H9 (cell line): ENCODE results near the gene FBRSL1. TPM values are rescaled to one million over a fixed set of nuclear protein-coding genes. Genes with fewer than 3 reads are reported as not detected.

ENCODE experiments used
- DNase-seq: peaks from one replicate; pipeline ENCODE4 v3.0.0-alpha.2; 2017
- H2AFZ ChIP-seq: one replicate; pipeline ENCODE4 v1.6.1; 2013; ENCODE audit warnings: mild to moderate bottlenecking, low read length, control low read depth, moderate library complexity
- H2AK5ac ChIP-seq: 2 replicates; pipeline ENCODE4 v1.6.1; 2013; ENCODE audit warnings: low read length, control low read depth, mixed read lengths; ENCODE audit not compliant: insufficient read length
- H2BK120ac ChIP-seq: one replicate; pipeline ENCODE4 v1.6.1; 2013; ENCODE audit warnings: low read depth, mild to moderate bottlenecking, low read length, control low read depth, inconsistent platforms; ENCODE audit not compliant: poor library complexity, severe bottlenecking
- H2BK12ac ChIP-seq: 2 replicates; pipeline ENCODE4 v1.6.1; 2013; ENCODE audit warnings: low read length, control low read depth, mixed read lengths, low read depth; ENCODE audit not compliant: insufficient read length
- H2BK15ac ChIP-seq: 2 replicates; pipeline ENCODE4 v1.6.1; 2013; ENCODE audit warnings: low read depth, low read length, control low read depth
- H2BK20ac ChIP-seq: one replicate; pipeline ENCODE4 v1.6.1; 2013; ENCODE audit warnings: low read depth, mild to moderate bottlenecking, low read length, control low read depth, inconsistent platforms; ENCODE audit not compliant: poor library complexity, severe bottlenecking
- H2BK5ac ChIP-seq: 2 replicates; pipeline ENCODE4 v1.6.1; 2013; ENCODE audit warnings: low read length, control low read depth, mixed read lengths; ENCODE audit not compliant: insufficient read length
- H3K14ac ChIP-seq: 2 replicates; pipeline ENCODE4 v1.6.1; 2013; ENCODE audit warnings: low read length, control low read depth; ENCODE audit not compliant: insufficient read depth
- H3K18ac ChIP-seq: 2 replicates; pipeline ENCODE4 v1.6.1; 2013; ENCODE audit warnings: low read depth, mild to moderate bottlenecking, mixed read lengths, low read length, control low read depth; ENCODE audit not compliant: insufficient read length
- H3K23ac ChIP-seq: 2 replicates; pipeline ENCODE4 v1.6.1; 2013; ENCODE audit warnings: low read length, control low read depth, mixed read lengths, low read depth; ENCODE audit not compliant: insufficient read length
- H3K23me2 ChIP-seq: 2 replicates; pipeline ENCODE4 v1.6.1; 2013; ENCODE audit warnings: low read depth, mild to moderate bottlenecking, mixed read lengths, low read length, control low read depth; ENCODE audit not compliant: insufficient read length, poor library complexity, severe bottlenecking
- H3K27ac ChIP-seq: 2 replicates; pipeline ENCODE4 v1.5.1; 2013; ENCODE audit warnings: low read length, control low read depth, mixed read lengths, low read depth; ENCODE audit not compliant: insufficient read length
- H3K27me3 ChIP-seq: 2 replicates; pipeline ENCODE4 v1.6.1; 2013; ENCODE audit warnings: low read length, control low read depth, inconsistent platforms; ENCODE audit not compliant: insufficient read depth
- H3K4ac ChIP-seq: 2 replicates; pipeline ENCODE4 v1.6.1; 2013; ENCODE audit warnings: low read depth, mild to moderate bottlenecking, control low read depth, inconsistent platforms, low read length, moderate library complexity
- H3K4me1 ChIP-seq: 2 replicates; pipeline ENCODE4 v1.6.1; 2013; ENCODE audit warnings: low read length, control low read depth, inconsistent platforms; ENCODE audit not compliant: insufficient read depth
- H3K4me2 ChIP-seq: 2 replicates; pipeline ENCODE4 v1.6.1; 2013; ENCODE audit warnings: low read length, control low read depth, mixed read lengths; ENCODE audit not compliant: insufficient read length, insufficient read depth
- H3K56ac ChIP-seq: 2 replicates; pipeline ENCODE4 v1.6.1; 2013; ENCODE audit warnings: low read depth, mild to moderate bottlenecking, mixed read lengths, low read length, control low read depth; ENCODE audit not compliant: insufficient read length
- H3K79me1 ChIP-seq: 2 replicates; pipeline ENCODE4 v1.6.1; 2013; ENCODE audit warnings: low read depth, mild to moderate bottlenecking, moderate library complexity, low read length, control low read depth, inconsistent platforms; ENCODE audit not compliant: insufficient read depth, poor library complexity, severe bottlenecking
- H3K79me2 ChIP-seq: 2 replicates; pipeline ENCODE4 v1.6.1; 2013; ENCODE audit warnings: low read length, control low read depth, inconsistent platforms; ENCODE audit not compliant: insufficient read depth
- H3K9ac ChIP-seq: 2 replicates; pipeline ENCODE4 v1.6.1; 2013; ENCODE audit warnings: low read length, control low read depth, mixed read lengths; ENCODE audit not compliant: insufficient read length; ENCODE audit errors: extremely low read depth
- H3K9me3 ChIP-seq: one replicate; pipeline ENCODE4 v1.6.1; 2013; ENCODE audit warnings: low read depth, low read length, inconsistent platforms; ENCODE audit not compliant: control insufficient read depth
- H3T11ph ChIP-seq: one replicate; pipeline ENCODE4 v1.6.1; 2013; ENCODE audit warnings: mild to moderate bottlenecking, low read length, control low read depth, inconsistent platforms
- H4K20me1 ChIP-seq: one replicate; pipeline ENCODE4 v1.6.1; 2013; ENCODE audit not compliant: control insufficient read depth, insufficient read length, insufficient read depth
- H4K5ac ChIP-seq: 2 replicates; pipeline ENCODE4 v1.6.1; 2013; ENCODE audit warnings: low read depth, mild to moderate bottlenecking, mixed read lengths, low read length, control low read depth; ENCODE audit not compliant: insufficient read length
- H4K8ac ChIP-seq: replicated peaks from 2 replicates; pipeline ENCODE4 v1.6.1; 2013; ENCODE audit warnings: low read length, control low read depth, mixed read lengths, low read depth; ENCODE audit not compliant: insufficient read length
- H4K91ac ChIP-seq: 2 replicates; pipeline ENCODE4 v1.6.1; 2013; ENCODE audit warnings: low read depth, mild to moderate bottlenecking, moderate library complexity, mixed read lengths, low read length, control low read depth; ENCODE audit not compliant: insufficient read length
- H3K27ac Mint-ChIP-seq, 3 experiments: 2 replicates in 2 of 3; 3 replicates in 1 of 3; pipeline ENCODE4 v1.8.0; 2020 to 2021; ENCODE audit warnings: mixed read lengths in 3 of 3, mild to moderate bottlenecking in 1 of 3, moderate library complexity in 1 of 3
- H3K27me3 Mint-ChIP-seq: 2 replicates; pipeline ENCODE4 v1.8.0; 2021; ENCODE audit warnings: low read depth, mild to moderate bottlenecking, moderate library complexity, mixed read lengths
- H3K36me3 Mint-ChIP-seq, 3 experiments: 2 replicates in 2 of 3; 3 replicates in 1 of 3; pipeline ENCODE4 v1.8.0; 2020 to 2021; ENCODE audit warnings: low read depth in 3 of 3, mixed read lengths in 3 of 3; ENCODE audit not compliant: insufficient read depth in 1 of 3
- H3K4me1 Mint-ChIP-seq, 2 experiments: 2 replicates each; pipeline ENCODE4 v1.8.0; 2020; ENCODE audit warnings: mixed read lengths in 2 of 2
- H3K4me3 Mint-ChIP-seq, 2 experiments: 2 replicates in 1 of 2; 3 replicates in 1 of 2; pipeline ENCODE4 v1.8.0; 2020 to 2021; ENCODE audit warnings: mild to moderate bottlenecking in 2 of 2, mixed read lengths in 2 of 2, moderate library complexity in 1 of 2
- H3K9me3 Mint-ChIP-seq, 2 experiments: 2 replicates in 1 of 2; 3 replicates in 1 of 2; pipeline ENCODE4 v1.8.0; 2020; ENCODE audit warnings: mild to moderate bottlenecking in 2 of 2, mixed read lengths in 2 of 2, moderate library complexity in 1 of 2
- CTCF ChIP-seq: fragments of 200-600 bp; sonication (generic); conservative IDR thresholded peaks from 3 replicates; pipeline ENCODE4 v1.8.0; 2021; ENCODE audit warnings: antibody characterized with exemption, mild to moderate bottlenecking
- WGBS: extraction: QIAGEN DNeasy Blood & Tissue Kit; methylation state at CpG from one replicate; pipeline ENCODE4 v1.1.7; 2013; ENCODE audit warnings: missing lambda C conversion rate, low lambda C conversion rate, mixed read lengths; ENCODE audit not compliant: insufficient read length; ENCODE audit errors: extremely low coverage; 5-methylcytosine and 5-hydroxymethylcytosine counted together
- total RNA-seq: library from RNA; stranded (reverse); gene quantifications from 2 replicates; pipeline ENCODE4 v1.2.1, GENCODE V29; 2021

FBRSL1 gene
- total RNA-seq, 1 experiment from 2014 or later: 90.8 TPM

DNA sequence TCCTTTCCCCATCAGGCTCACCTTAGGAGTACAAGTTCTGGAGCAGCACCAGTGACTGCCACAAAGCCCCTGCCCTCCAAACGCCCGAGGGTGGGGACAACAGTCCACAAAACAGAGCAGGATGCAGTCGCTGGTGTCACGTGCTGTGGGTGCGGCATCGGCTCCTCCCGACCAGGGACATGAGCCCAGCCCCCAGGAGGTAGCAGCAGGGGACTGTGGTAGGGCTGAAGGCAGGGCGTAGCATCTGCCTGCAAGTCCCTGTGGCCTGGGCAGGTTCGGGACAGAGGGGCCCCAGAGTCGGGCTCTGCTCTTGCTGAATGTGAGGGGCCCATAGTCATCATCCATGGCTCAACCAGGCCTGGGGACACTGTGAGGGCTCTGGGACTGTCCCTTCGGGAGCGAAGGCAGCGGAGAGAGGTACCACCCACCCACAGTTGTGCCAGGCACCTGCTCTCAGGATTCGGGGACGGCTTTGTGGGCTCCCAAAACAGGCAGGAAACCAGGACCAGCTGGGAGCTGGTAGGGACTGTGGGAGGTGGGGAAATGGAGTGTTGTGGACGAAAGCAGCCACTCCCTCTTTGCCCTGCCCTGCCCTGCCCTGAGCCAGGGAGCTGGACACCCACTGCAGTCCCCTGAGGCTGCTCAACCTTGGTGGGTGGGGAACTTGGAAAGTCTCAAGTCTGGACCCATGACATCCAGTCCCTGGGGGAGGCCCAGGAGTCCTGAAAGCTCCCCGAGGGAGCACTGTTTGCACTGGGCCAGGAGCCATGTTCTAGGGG lies 30.7 kb downstream of the FBRSL1 start:
- H3K27me3 ChIP-seq: peaks cover 3% of the 10 kb centered on the region; the same call in 1 of the 2 replicates
- H3K36me3 Mint-ChIP-seq: peaks cover 15 to 19% (median 17%) of the 10 kb centered on the region in 3 experiments
- no peak overlapping the region for H2BK120ac ChIP-seq
- no peak overlapping the region for H4K5ac ChIP-seq
- WGBS: no CpG with 5 or more reads among the region's 17 CpGs
- no peak overlapping the region for H3K18ac ChIP-seq
- H3T11ph ChIP-seq: no peak overlapping the region
- H3K79me1 ChIP-seq: no peaks in the 10 kb centered on the region
- H3K79me2 ChIP-seq: no peaks in the 10 kb centered on the region
- H3K4me1 ChIP-seq: no peaks in the 10 kb centered on the region
- no peak overlapping the region for H2BK12ac ChIP-seq
- no peak overlapping the region for H4K91ac ChIP-seq
- H2AK5ac ChIP-seq: no peak overlapping the region
- no peak overlapping the region for H3K27ac ChIP-seq
- no peak overlapping the region for H3K27ac Mint-ChIP-seq
- H2AFZ ChIP-seq: no peak overlapping the region
- H3K23ac ChIP-seq: no peak overlapping the region
- no peaks in the 10 kb centered on the region for H3K4me1 Mint-ChIP-seq
- no peak overlapping the region for H3K9ac ChIP-seq
- no peak overlapping the region for H3K4ac ChIP-seq
- H2BK5ac ChIP-seq: no peak overlapping the region
- no peak for DNase-seq
- no peak for TF ChIP-seq CTCF
- H3K27me3 Mint-ChIP-seq: peaks cover 69% of the 10 kb centered on the region
- no peak overlapping the region for H4K8ac ChIP-seq
- H3K9me3 Mint-ChIP-seq: peaks cover 16 to 17% of the 10 kb centered on the region in 2 experiments
- H2BK20ac ChIP-seq: no peak overlapping the region
- H3K14ac ChIP-seq: no peak overlapping the region
- no peak overlapping the region for H3K4me2 ChIP-seq
- no peak overlapping the region for H3K56ac ChIP-seq
- no peaks in the 10 kb centered on the region for H3K23me2 ChIP-seq
- H3K4me3 Mint-ChIP-seq: no peak overlapping the region
- H3K9me3 ChIP-seq: peaks cover 15% of the 10 kb centered on the region
- H4K20me1 ChIP-seq: no peaks in the 10 kb centered on the region
- no peak overlapping the region for H2BK15ac ChIP-seq
